GM12865 (cell line): ENCODE measurements around the gene POGLUT3.

Experiments
- DNase-seq: peaks from one replicate; pipeline ENCODE4 v3.0.0; 2010; ENCODE audit warnings: low read depth
- H3K4me3 ChIP-seq: 2 replicates; pipeline ENCODE4 v1.5.1; 2011; ENCODE audit warnings: mild to moderate bottlenecking, low read depth, low read length, control low read depth
- TF ChIP-seq, protein P1 (sequence below): IDR thresholded peaks from 2 replicates; pipeline ENCODE4 v1.5.1; 2011; ENCODE audit warnings: low read length, control low read depth, low read depth, inconsistent platforms; ENCODE audit not compliant: insufficient read depth; ENCODE audit errors: missing control alignments

POGLUT3 gene

GRCh38 chr11:108494182-108494581, 4.0 kb downstream of the POGLUT3 start:
- H3K4me3 ChIP-seq = no peak overlapping the region
- TF ChIP-seq, protein P1, sequence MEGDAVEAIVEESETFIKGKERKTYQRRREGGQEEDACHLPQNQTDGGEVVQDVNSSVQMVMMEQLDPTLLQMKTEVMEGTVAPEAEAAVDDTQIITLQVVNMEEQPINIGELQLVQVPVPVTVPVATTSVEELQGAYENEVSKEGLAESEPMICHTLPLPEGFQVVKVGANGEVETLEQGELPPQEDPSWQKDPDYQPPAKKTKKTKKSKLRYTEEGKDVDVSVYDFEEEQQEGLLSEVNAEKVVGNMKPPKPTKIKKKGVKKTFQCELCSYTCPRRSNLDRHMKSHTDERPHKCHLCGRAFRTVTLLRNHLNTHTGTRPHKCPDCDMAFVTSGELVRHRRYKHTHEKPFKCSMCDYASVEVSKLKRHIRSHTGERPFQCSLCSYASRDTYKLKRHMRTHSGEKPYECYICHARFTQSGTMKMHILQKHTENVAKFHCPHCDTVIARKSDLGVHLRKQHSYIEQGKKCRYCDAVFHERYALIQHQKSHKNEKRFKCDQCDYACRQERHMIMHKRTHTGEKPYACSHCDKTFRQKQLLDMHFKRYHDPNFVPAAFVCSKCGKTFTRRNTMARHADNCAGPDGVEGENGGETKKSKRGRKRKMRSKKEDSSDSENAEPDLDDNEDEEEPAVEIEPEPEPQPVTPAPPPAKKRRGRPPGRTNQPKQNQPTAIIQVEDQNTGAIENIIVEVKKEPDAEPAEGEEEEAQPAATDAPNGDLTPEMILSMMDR = no peak
- no peak for DNase-seq

DNA sequence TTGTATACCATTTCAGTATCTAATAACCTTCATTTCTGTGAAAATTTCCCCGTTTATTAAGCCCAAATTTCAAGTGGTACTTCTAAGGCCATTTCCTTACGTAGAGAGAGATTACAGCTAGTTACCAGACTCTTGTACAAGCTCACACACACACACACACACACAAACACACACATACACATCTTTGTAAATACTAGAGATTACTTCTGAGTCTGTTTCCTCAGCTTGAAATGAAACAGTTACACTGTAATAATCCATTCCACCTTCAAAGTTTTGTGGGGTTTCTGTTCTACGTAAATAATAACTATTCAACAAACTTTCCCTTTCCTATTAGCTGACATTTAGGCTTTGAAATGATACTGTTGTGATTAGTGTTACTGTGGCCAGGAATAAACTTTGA, 6.2 kb downstream of the POGLUT3 start:
- TF ChIP-seq, protein P1 = no peak
- H3K4me3 ChIP-seq = no peak overlapping the region
- no peak for DNase-seq

DNA sequence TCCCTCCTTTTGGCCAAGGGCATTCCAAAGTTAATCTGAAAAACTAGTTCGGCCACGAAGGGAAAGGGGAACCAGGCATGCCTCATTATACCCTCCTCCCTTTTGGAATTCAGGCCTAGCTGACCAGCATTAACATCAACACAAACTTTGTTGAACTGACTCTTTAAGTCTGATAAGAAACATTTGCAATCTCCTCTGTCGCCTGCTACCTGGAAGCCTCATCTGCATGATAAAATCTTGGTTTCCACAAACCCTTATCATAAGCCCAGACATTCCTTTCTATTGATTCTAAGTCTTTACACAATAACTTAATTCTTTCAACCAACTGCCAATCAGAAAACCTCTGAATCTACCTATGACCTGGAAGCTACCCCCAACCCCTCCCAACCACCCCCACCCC, 11.4 kb downstream of the POGLUT3 start:
- TF ChIP-seq, protein P1 = no peak
- no peak for DNase-seq
- no peak overlapping the region for H3K4me3 ChIP-seq

GRCh38 chr11:108486331-108486730, 11.9 kb downstream of the POGLUT3 start:
- no peak overlapping the region for H3K4me3 ChIP-seq
- TF ChIP-seq, protein P1 = no peak
- no peak for DNase-seq

DNA sequence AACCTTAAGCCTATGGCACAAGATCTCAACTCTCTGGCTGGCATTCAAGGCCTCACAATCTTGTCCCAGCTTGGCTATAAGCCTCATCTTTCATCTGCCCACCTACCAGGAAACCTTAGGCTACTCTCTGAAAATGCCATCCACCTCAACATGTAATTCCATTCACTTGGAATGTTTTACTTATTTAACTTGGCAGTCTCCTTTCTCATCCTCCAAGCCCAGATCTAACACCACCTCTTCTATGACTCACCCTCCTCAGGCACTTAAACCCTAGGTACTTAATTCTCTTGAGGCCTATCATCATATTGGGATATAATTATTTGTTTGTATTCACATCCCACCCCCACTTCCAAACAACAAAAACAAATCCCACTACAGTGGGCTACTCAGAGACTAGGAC, 15.0 kb downstream of the POGLUT3 start:
- H3K4me3 ChIP-seq = no peak overlapping the region
- TF ChIP-seq, protein P1 = no peak
- no peak for DNase-seq

DNA sequence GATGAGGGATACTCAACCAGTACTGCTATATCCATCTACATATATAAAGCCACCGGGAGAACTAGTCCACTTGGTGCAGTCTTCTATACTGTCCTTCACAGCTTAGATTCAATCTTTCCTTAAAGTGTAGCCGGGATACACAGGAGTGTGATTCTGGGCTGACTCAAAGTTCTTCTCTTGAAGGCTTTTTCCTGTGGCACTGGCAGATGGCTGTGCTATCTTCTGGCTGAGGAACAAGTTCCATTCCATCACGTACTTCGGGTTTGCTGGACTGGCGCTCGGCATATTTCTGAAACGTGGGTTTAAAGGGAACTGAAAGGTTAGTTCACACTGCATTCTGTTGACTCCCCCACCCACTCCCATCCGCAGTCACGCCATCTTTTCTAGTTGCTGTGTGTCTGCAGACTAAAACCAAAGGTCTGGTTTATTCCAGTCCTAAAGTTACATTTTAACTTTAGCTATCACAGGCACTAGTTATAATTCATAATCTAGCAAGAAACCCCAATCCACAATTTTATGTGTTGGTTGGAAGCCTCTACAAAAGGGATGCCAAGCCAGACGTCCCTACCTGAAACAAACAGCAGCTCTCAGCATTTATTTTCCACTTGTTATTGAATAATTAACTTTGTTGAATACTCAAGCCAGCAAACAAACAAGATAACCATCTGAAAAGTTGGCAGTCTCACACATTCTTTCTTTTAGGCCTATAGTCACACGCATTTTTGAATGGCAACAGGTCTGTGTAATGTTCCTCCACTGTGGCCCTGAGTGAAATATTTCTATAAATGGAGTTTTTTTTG, 23.3 kb downstream of the POGLUT3 start:
- no peak overlapping the region for H3K4me3 ChIP-seq
- DNase-seq = no peak
- TF ChIP-seq, protein P1 = no peak

- H3K4me3 ChIP-seq = no peak overlapping the region
- DNase-seq = no peak
- TF ChIP-seq, protein P1 = no peak
Measured at GRCh38 chr11:108472681-108473080, 25.5 kb downstream of the POGLUT3 start.
